Duodenal mucosa (tissue), 2 donors: ENCODE measurements around the gene LRRTM4.

Experiments
- H3K27ac ChIP-seq: one replicate; pipeline ENCODE4 v1.7.0; 2013; ENCODE audit warnings: low read depth, low read length
- H3K27me3 ChIP-seq, 2 donors: one replicate each; pipeline ENCODE4 v1.7.0; 2013; ENCODE audit warnings: low read length in 2 of 2, control low read depth in 1 of 2; ENCODE audit not compliant: insufficient read depth in 2 of 2, control insufficient read depth in 1 of 2
- H3K36me3 ChIP-seq, 2 donors: one replicate each; pipeline ENCODE4 v1.7.0; 2013; ENCODE audit warnings: low read length in 2 of 2, control low read depth in 1 of 2; ENCODE audit not compliant: insufficient read depth in 2 of 2, control insufficient read depth in 1 of 2
- H3K4me1 ChIP-seq, 2 donors: one replicate each; pipeline ENCODE4 v1.7.0; 2013; ENCODE audit warnings: low read length in 2 of 2, control low read depth in 1 of 2; ENCODE audit not compliant: insufficient read depth in 2 of 2, control insufficient read depth in 1 of 2
- H3K4me3 ChIP-seq, 2 donors: one replicate each; pipeline ENCODE4 v1.7.0; 2013; ENCODE audit warnings: low read length in 2 of 2, low read depth in 1 of 2
- H3K9ac ChIP-seq, 2 donors: one replicate each; pipeline ENCODE4 v1.7.0; 2013; ENCODE audit warnings: low read length in 2 of 2, low read depth in 1 of 2
- H3K9me3 ChIP-seq, 2 donors: one replicate each; pipeline ENCODE4 v1.7.0; 2013; ENCODE audit warnings: low read length in 2 of 2, control low read depth in 1 of 2; ENCODE audit not compliant: control insufficient read depth in 1 of 2

Gene LRRTM4

GRCh38 chr2:76997296-76997695 is 524.9 kb downstream of the LRRTM4 start:
- no peaks in the 10 kb centered on the region for H3K27me3 ChIP-seq
- no peaks in the 10 kb centered on the region for H3K36me3 ChIP-seq
- H3K9me3 ChIP-seq, result no peaks in the 10 kb centered on the region
- H3K4me3 ChIP-seq, result no peak overlapping the region
- no peaks in the 10 kb centered on the region for H3K4me1 ChIP-seq
- H3K27ac ChIP-seq, result no peak overlapping the region
- no peak overlapping the region for H3K9ac ChIP-seq

GRCh38 chr2:76985387-76986136 is 536.6 kb downstream of the LRRTM4 start:
- no peak overlapping the region for H3K9ac ChIP-seq
- no peaks in the 10 kb centered on the region for H3K36me3 ChIP-seq
- no peaks in the 10 kb centered on the region for H3K4me1 ChIP-seq
- H3K9me3 ChIP-seq, result no peaks in the 10 kb centered on the region
- H3K27me3 ChIP-seq, result no peaks in the 10 kb centered on the region
- H3K27ac ChIP-seq, result no peak overlapping the region
- H3K4me3 ChIP-seq, result no peak overlapping the region

- H3K4me3 ChIP-seq, result no peak overlapping the region
- no peaks in the 10 kb centered on the region for H3K27me3 ChIP-seq
- no peaks in the 10 kb centered on the region for H3K9me3 ChIP-seq
- H3K36me3 ChIP-seq, result no peaks in the 10 kb centered on the region
- H3K9ac ChIP-seq, result no peak overlapping the region
- no peak overlapping the region for H3K27ac ChIP-seq
- H3K4me1 ChIP-seq, result no peaks in the 10 kb centered on the region
Measured at GRCh38 chr2:76984359-76984758, 537.8 kb downstream of the LRRTM4 start.

GRCh38 chr2:76980067-76980787 is 541.9 kb downstream of the LRRTM4 start:
- Histone ChIP-seq H3K27me3 (no peaks in the 10 kb centered on the region), H3K4me3 (no peak overlapping the region), H3K9me3 (no peaks in the 10 kb centered on the region), H3K9ac (no peak overlapping the region), H3K27ac (no peak overlapping the region), H3K4me1 (no peaks in the 10 kb centered on the region), H3K36me3 (no peaks in the 10 kb centered on the region)

- no peak overlapping the region for H3K9ac ChIP-seq
- no peaks in the 10 kb centered on the region for H3K9me3 ChIP-seq
- H3K27ac ChIP-seq, result no peak overlapping the region
- H3K36me3 ChIP-seq, result no peaks in the 10 kb centered on the region
- no peaks in the 10 kb centered on the region for H3K4me1 ChIP-seq
- H3K4me3 ChIP-seq, result no peak overlapping the region
- no peaks in the 10 kb centered on the region for H3K27me3 ChIP-seq
Measured at GRCh38 chr2:76977846-76978727, 544.1 kb downstream of the LRRTM4 start.

GRCh38 chr2:76975752-76976151 is 546.4 kb downstream of the LRRTM4 start:
- no peaks in the 10 kb centered on the region for H3K36me3 ChIP-seq
- H3K9ac ChIP-seq, result no peak overlapping the region
- no peak overlapping the region for H3K27ac ChIP-seq
- H3K4me1 ChIP-seq, result no peaks in the 10 kb centered on the region
- H3K9me3 ChIP-seq, result no peaks in the 10 kb centered on the region
- no peaks in the 10 kb centered on the region for H3K27me3 ChIP-seq
- no peak overlapping the region for H3K4me3 ChIP-seq

GRCh38 chr2:76973610-76974009 is 548.6 kb downstream of the LRRTM4 start:
- H3K27me3 ChIP-seq, result no peaks in the 10 kb centered on the region

GRCh38 chr2:76965772-76966171 is 556.4 kb downstream of the LRRTM4 start:
- H3K4me1 ChIP-seq, result no peaks in the 10 kb centered on the region
- H3K27me3 ChIP-seq, result no peaks in the 10 kb centered on the region
- no peaks in the 10 kb centered on the region for H3K36me3 ChIP-seq
- no peak overlapping the region for H3K4me3 ChIP-seq
- H3K27ac ChIP-seq, result no peak overlapping the region
- H3K9me3 ChIP-seq, result no peaks in the 10 kb centered on the region
- no peak overlapping the region for H3K9ac ChIP-seq

More at GRCh38 chr2:76973610-76974009, 548.6 kb downstream of the LRRTM4 start:
- Histone ChIP-seq H3K9ac (no peak overlapping the region), H3K4me1 (no peaks in the 10 kb centered on the region), H3K36me3 (no peaks in the 10 kb centered on the region), H3K9me3 (no peaks in the 10 kb centered on the region), H3K27ac (no peak overlapping the region), H3K4me3 (no peak overlapping the region)

GRCh38 chr2:76958749-76959148 is 563.4 kb downstream of the LRRTM4 start:
- Histone ChIP-seq H3K36me3 (no peaks in the 10 kb centered on the region), H3K4me1 (no peaks in the 10 kb centered on the region), H3K27me3 (no peaks in the 10 kb centered on the region), H3K9me3 (no peaks in the 10 kb centered on the region), H3K4me3 (no peak overlapping the region), H3K27ac (no peak overlapping the region), H3K9ac (no peak overlapping the region)
